HepG2 (cell line): ENCODE results near the gene IDH3G. TPM values are rescaled to one million over a fixed set of nuclear protein-coding genes. Genes with fewer than 3 reads are reported as not detected.

Source experiments
- GATAD2A ChIP-seq: IDR thresholded peaks from 2 replicates; pipeline ENCODE4 v1.6.1; 2016
- KAT8 ChIP-seq: IDR thresholded peaks from 2 replicates; pipeline ENCODE4 v1.6.1; 2016; ENCODE audit warnings: missing genetic modification reagents, missing compliant biosample characterization
- KDM6A ChIP-seq: IDR thresholded peaks from 2 replicates; pipeline ENCODE4 v1.6.1; 2016; ENCODE audit warnings: low read depth
- KLF12 ChIP-seq: sonication (generic); formaldehyde crosslinking; IDR thresholded peaks from 2 replicates; pipeline ENCODE4 v1.4.0; 2020; ENCODE audit warnings: missing genetic modification reagents, borderline replicate concordance
- KLF15 ChIP-seq: sonication (generic); formaldehyde crosslinking; IDR thresholded peaks from 2 replicates; pipeline ENCODE4 v1.8.1; 2023; ENCODE audit warnings: borderline replicate concordance, mild to moderate bottlenecking, inconsistent platforms, missing genetic modification reagents, mixed read lengths
- NR2C2 ChIP-seq: sonication (generic); formaldehyde crosslinking; IDR thresholded peaks from 2 replicates; pipeline ENCODE4 v1.4.0; 2020; ENCODE audit warnings: missing genetic modification reagents, mild to moderate bottlenecking, moderate library complexity, borderline replicate concordance
- ZNF343 ChIP-seq: sonication (generic); formaldehyde crosslinking; IDR thresholded peaks from 2 replicates; pipeline ENCODE4 v1.4.0; 2020; ENCODE audit warnings: mild to moderate bottlenecking, missing genetic modification reagents
- ZNF468 ChIP-seq: sonication (generic); formaldehyde crosslinking; IDR thresholded peaks from 2 replicates; pipeline ENCODE4 v1.8.0; 2022; ENCODE audit warnings: mild to moderate bottlenecking, moderate library complexity, missing genetic modification reagents
- ZNF589 ChIP-seq: sonication (generic); formaldehyde crosslinking; conservative IDR thresholded peaks from 2 replicates; pipeline ENCODE4 v1.8.0; 2022; ENCODE audit warnings: mild to moderate bottlenecking, moderate library complexity, missing genetic modification reagents
- ZNF790 ChIP-seq: sonication (generic); formaldehyde crosslinking; IDR thresholded peaks from 2 replicates; pipeline ENCODE4 v1.8.0; 2022; ENCODE audit warnings: missing genetic modification reagents, mild to moderate bottlenecking, borderline replicate concordance
- polyA plus RNA-seq, 8 experiments: library from polyadenylated mRNA; depleted of rRNA in 3 of 8; stranded (reverse) in 7 of 8; unstranded in 1 of 8; fragments of >200 nt; fragmentation: Illumina TruSeq in 4 of 8; extraction: Trizol in 4 of 8; gene quantifications; 2 replicates each; pipeline versions ENCODE4 v1.2.1 to v1.2.3, GENCODE V29; 2011 to 2016; ENCODE audit warnings: low read depth in 4 of 8, missing spikeins in 1 of 8, mixed read lengths in 1 of 8; ENCODE audit not compliant: insufficient read depth in 1 of 8
- total RNA-seq, 5 experiments: library from RNA; depleted of rRNA; stranded (reverse); fragments of >200 nt; fragmentation: Illumina TruSeq; extraction: Trizol; gene quantifications; 2 replicates each; pipeline ENCODE4 v1.2.3, GENCODE V29; 2016; ENCODE audit warnings: low read depth in 1 of 5
- TF ChIP-seq, protein P1 (sequence below): sonication (generic); formaldehyde crosslinking; IDR thresholded peaks from 2 replicates; pipeline ENCODE4 v1.9.0; 2021; ENCODE audit warnings: missing genetic modification reagents, borderline replicate concordance
- TF ChIP-seq, protein P2 (sequence below): sonication (generic); formaldehyde crosslinking; IDR thresholded peaks from 2 replicates; pipeline ENCODE4 v1.5.0; 2020; ENCODE audit warnings: mild to moderate bottlenecking, missing genetic modification reagents, borderline replicate concordance
- TF ChIP-seq, protein P3 (sequence below), 2 experiments: fragments of 450-650 bp in 1 of 2; sonication (generic) in 1 of 2; formaldehyde crosslinking in 1 of 2; IDR thresholded peaks; 2 replicates each; pipeline versions ENCODE4 v1.6.1 to v1.8.0; 2016 to 2022; ENCODE audit warnings: antibody characterized with exemption in 1 of 2, mild to moderate bottlenecking in 1 of 2, missing genetic modification reagents in 1 of 2

Gene IDH3G
- total and polyA plus RNA-seq, 2 of the 13 experiments (the other 11 are each of a cell fraction or from before 2014, with no cell fraction given), result 18.7 to 35.5 TPM

DNA sequence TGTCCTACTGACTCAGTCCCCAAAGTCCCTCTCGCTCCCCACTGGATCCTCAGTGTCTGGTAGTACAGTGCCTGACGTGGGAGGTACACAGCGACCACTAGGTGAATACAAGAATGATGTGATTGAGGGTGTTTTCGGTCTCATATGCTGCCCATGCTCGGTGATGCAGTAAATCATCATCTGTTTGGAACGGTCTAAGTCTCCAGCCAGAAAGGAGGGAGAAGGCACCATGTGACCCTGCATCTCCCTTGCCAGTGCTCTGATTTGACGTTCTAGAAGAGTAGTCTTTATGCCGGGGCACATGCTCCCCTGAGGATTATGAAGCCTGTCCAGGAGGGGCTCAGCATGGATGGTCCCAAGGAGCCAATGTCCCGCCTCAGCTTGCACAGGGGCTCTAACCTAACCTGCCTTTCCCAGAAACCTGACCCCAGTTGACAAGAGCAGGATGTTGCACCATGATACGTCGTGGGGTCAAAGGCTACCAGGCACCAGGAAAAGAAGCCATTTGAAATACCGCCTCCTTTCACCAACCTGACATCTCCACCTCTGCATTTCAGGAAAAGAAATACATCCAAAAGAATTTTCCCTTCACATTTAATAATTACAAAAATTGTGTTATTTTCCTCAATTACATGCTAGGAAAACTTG, 43.9 kb downstream of the IDH3G start (continued):
- TF ChIP-seq ZNF343 (no peak), ZNF589 (CRISPR knock-in tag) (no peak), ZNF790 (CRISPR knock-in tag) (no peak), KAT8 (no peak), ZNF468 (CRISPR knock-in tag) (no peak), KLF15 (CRISPR knock-in tag) (no peak), GATAD2A (CRISPR knock-in tag) (0 out of 2 replicates have a peak, but pooled peaks have one; percentile 12), KDM6A (CRISPR knock-in tag) (no peak), KLF12 (CRISPR knock-in tag) (no peak), NR2C2 (peak; percentile 86)
- TF ChIP-seq, protein P1, sequence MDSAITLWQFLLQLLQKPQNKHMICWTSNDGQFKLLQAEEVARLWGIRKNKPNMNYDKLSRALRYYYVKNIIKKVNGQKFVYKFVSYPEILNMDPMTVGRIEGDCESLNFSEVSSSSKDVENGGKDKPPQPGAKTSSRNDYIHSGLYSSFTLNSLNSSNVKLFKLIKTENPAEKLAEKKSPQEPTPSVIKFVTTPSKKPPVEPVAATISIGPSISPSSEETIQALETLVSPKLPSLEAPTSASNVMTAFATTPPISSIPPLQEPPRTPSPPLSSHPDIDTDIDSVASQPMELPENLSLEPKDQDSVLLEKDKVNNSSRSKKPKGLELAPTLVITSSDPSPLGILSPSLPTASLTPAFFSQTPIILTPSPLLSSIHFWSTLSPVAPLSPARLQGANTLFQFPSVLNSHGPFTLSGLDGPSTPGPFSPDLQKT, result no peak
- TF ChIP-seq, protein P2, sequence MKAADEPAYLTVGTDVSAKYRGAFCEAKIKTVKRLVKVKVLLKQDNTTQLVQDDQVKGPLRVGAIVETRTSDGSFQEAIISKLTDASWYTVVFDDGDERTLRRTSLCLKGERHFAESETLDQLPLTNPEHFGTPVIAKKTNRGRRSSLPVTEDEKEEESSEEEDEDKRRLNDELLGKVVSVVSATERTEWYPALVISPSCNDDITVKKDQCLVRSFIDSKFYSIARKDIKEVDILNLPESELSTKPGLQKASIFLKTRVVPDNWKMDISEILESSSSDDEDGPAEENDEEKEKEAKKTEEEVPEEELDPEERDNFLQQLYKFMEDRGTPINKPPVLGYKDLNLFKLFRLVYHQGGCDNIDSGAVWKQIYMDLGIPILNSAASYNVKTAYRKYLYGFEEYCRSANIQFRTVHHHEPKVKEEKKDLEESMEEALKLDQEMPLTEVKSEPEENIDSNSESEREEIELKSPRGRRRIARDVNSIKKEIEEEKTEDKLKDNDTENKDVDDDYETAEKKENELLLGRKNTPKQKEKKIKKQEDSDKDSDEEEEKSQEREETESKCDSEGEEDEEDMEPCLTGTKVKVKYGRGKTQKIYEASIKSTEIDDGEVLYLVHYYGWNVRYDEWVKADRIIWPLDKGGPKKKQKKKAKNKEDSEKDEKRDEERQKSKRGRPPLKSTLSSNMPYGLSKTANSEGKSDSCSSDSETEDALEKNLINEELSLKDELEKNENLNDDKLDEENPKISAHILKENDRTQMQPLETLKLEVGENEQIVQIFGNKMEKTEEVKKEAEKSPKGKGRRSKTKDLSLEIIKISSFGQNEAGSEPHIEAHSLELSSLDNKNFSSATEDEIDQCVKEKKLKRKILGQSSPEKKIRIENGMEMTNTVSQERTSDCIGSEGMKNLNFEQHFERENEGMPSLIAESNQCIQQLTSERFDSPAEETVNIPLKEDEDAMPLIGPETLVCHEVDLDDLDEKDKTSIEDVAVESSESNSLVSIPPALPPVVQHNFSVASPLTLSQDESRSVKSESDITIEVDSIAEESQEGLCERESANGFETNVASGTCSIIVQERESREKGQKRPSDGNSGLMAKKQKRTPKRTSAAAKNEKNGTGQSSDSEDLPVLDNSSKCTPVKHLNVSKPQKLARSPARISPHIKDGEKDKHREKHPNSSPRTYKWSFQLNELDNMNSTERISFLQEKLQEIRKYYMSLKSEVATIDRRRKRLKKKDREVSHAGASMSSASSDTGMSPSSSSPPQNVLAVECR, result no peak
- TF ChIP-seq, protein P3, sequence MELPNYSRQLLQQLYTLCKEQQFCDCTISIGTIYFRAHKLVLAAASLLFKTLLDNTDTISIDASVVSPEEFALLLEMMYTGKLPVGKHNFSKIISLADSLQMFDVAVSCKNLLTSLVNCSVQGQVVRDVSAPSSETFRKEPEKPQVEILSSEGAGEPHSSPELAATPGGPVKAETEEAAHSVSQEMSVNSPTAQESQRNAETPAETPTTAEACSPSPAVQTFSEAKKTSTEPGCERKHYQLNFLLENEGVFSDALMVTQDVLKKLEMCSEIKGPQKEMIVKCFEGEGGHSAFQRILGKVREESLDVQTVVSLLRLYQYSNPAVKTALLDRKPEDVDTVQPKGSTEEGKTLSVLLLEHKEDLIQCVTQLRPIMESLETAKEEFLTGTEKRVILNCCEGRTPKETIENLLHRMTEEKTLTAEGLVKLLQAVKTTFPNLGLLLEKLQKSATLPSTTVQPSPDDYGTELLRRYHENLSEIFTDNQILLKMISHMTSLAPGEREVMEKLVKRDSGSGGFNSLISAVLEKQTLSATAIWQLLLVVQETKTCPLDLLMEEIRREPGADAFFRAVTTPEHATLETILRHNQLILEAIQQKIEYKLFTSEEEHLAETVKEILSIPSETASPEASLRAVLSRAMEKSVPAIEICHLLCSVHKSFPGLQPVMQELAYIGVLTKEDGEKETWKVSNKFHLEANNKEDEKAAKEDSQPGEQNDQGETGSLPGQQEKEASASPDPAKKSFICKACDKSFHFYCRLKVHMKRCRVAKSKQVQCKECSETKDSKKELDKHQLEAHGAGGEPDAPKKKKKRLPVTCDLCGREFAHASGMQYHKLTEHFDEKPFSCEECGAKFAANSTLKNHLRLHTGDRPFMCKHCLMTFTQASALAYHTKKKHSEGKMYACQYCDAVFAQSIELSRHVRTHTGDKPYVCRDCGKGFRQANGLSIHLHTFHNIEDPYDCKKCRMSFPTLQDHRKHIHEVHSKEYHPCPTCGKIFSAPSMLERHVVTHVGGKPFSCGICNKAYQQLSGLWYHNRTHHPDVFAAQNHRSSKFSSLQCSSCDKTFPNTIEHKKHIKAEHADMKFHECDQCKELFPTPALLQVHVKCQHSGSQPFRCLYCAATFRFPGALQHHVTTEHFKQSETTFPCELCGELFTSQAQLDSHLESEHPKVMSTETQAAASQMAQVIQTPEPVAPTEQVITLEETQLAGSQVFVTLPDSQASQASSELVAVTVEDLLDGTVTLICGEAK (IDR thresholded peaks at IDR 0.05), result no peak
- TF ChIP-seq, protein P3 (CRISPR knock-in tag; IDR thresholded peaks at IDR 0.05), result no peak
